C4-2B (cell line): ENCODE measurements around the gene AIRE.

Experiments
- H3K27ac ChIP-seq: fragments of 450-650 bp; 2 replicates; pipeline ENCODE4 v1.5.1; 2017
- CTCF ChIP-seq: fragments of 450-650 bp; conservative IDR thresholded peaks from 2 replicates; pipeline ENCODE4 v1.5.1; 2017; ENCODE audit warnings: mild to moderate bottlenecking
- ZFX ChIP-seq: fragments of 450-650 bp; IDR thresholded peaks from 2 replicates; pipeline ENCODE4 v1.6.1; 2017

Gene AIRE

GRCh38 chr21:44259082-44259705, 26.5 kb upstream of the AIRE start:
- TF ChIP-seq ZFX = no peak
- no peak for TF ChIP-seq CTCF
- no peak overlapping the region for H3K27ac ChIP-seq

DNA sequence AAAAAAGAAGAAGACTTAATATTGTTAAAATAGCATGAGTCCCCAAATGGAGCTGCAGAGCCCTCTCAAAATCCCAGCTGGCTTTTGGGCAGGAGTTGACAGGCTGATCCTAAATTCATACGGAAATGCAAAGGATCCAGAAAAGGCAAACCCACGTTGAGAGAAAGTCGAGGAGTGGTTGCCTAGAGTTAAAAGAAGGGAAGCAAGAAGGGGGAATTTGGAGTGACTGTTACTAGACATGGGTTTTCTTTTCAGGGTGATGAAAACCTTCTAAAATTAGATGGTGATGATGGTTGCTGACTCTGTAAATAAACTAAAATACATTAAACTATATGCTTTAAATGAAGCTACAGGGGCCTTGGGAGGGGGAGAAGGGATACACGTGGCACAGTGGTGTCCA, 25.6 kb upstream of the AIRE start:
- H3K27ac ChIP-seq = no peak overlapping the region
- TF ChIP-seq ZFX (no peak), CTCF (no peak)

DNA sequence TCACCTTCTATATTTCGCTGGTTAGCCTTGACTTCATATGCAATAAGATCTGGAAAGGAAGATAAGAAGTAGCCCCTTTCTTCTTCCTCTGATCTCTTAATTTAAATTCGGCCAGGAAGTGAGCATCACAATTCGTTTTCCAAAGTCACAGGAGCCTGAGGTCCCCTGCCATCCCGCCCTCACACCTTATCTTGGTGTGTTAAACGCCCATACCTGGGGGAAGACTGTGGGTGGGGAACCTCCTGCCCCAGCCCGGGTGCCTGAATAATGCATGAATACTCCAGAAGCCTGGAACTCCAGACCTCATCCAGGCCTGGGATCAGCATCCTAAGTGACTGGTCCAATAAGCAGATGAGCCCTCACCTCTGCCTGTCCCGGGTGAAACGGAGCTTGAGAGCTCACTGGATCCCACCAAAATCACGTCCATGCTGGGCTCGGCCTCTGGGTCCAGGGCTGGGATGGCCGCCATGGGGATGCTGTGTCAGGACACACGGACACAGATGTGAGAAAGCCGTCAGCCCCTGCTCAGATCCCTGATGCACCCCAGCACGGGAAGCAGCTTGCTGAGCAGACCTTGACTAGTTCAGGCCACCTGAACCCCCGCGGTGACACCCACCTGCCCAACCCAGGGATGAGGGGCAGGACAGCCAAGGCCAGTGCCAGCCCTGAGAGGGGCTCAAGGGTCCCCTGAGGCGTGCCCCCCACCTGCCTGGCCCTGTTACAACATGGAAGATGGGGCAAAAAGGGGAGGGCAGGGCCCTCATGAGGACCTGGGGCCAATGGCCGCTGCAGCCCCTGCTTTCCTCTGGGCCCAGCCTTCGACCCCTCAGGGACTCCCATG, 24.7 kb upstream of the AIRE start:
- TF ChIP-seq ZFX = no peak
- TF ChIP-seq CTCF = no peak
- H3K27ac ChIP-seq = no peak overlapping the region

- no peak within 1 kb of the TSS for H3K27ac ChIP-seq
- TF ChIP-seq ZFX (no peak), CTCF (no peak)
Observed at GRCh38 chr21:44261675-44262295, 23.9 kb upstream of the AIRE start, which contains the start of gene DNMT3L. DNMT3L (minus strand) TSS chr21:44261897; CDS start chr21:44261259, 638 bp downstream.

GRCh38 chr21:44262338-44263056, 23.2 kb upstream of the AIRE start:
- no peak for TF ChIP-seq CTCF
- no peak for TF ChIP-seq ZFX

DNA sequence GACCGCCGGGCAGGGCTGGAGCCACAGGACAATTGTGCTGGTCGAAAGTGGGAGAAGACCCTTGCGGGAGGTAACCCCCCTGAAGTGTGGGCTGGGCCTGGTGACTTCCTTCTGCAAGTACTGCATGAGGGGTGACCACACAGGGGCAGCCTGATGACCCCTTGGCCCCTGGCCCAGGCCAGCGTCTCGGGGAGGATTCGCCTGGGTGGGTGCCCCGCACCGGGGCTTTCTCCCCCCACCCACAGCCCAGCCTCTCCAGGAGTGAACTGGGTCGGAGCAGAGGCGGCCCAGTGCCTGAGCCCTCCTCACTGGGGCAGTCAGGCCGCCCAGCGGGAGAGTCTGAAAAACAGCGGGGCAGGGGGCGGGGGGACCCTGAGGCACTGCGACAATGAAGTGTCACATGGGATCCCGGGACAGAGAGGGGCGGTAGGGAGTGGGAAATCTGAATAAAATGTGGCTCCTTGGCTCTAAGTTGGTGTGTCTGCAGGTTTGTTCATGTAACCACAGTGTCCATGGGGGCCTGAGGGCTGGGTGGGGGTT, 22.4 kb upstream of the AIRE start:
- no peak overlapping the region for H3K27ac ChIP-seq

More at GRCh38 chr21:44262338-44263056, 23.2 kb upstream of the AIRE start:
- no peak overlapping the region for H3K27ac ChIP-seq

More for the DNA sequence above, 22.4 kb upstream of the AIRE start:
- TF ChIP-seq CTCF = no peak
- TF ChIP-seq ZFX = no peak
